Muscle layer of duodenum (tissue), 2 donors: ENCODE measurements around the gene TTF1.

Experiments
- H3K27ac ChIP-seq: one replicate; pipeline ENCODE4 v1.7.0; 2013; ENCODE audit warnings: mild to moderate bottlenecking, low read length
- H3K27me3 ChIP-seq: one replicate; pipeline ENCODE4 v1.7.0; 2013; ENCODE audit warnings: low read depth, mild to moderate bottlenecking, control low read depth, low read length
- H3K36me3 ChIP-seq, 2 donors: one replicate each; pipeline ENCODE4 v1.7.0; 2013; ENCODE audit warnings: low read length in 2 of 2, control low read depth in 1 of 2, mild to moderate bottlenecking in 1 of 2; ENCODE audit not compliant: insufficient read depth in 2 of 2, control insufficient read depth in 1 of 2
- H3K4me1 ChIP-seq, 2 donors: one replicate each; pipeline ENCODE4 v1.7.0; 2013; ENCODE audit warnings: low read length in 2 of 2, mild to moderate bottlenecking in 2 of 2, control low read depth in 1 of 2, moderate library complexity in 1 of 2; ENCODE audit not compliant: insufficient read depth in 2 of 2, control insufficient read depth in 1 of 2
- H3K4me3 ChIP-seq, 2 donors: one replicate each; pipeline ENCODE4 v1.7.0; 2013; ENCODE audit warnings: low read length in 2 of 2, low read depth in 1 of 2, mild to moderate bottlenecking in 1 of 2
- H3K9me3 ChIP-seq, 2 donors: one replicate each; pipeline ENCODE4 v1.7.0; 2013; ENCODE audit warnings: low read length in 2 of 2, control low read depth in 1 of 2, mild to moderate bottlenecking in 1 of 2; ENCODE audit not compliant: control insufficient read depth in 1 of 2
- donor health status: healthy.

TTF1 gene

GRCh38 chr9:132328580-132328979 lies 78.1 kb downstream of the TTF1 start:
- Histone ChIP-seq H3K9me3 (no peaks in the 10 kb centered on the region), H3K4me1 (no peaks in the 10 kb centered on the region), H3K27me3 (no peaks in the 10 kb centered on the region), H3K36me3 (peaks cover 62 to 66% of the 10 kb centered on the region in 2 donors), H3K27ac (no peak overlapping the region), H3K4me3 (no peak overlapping the region)

GRCh38 chr9:132327537-132327936 lies 79.1 kb downstream of the TTF1 start:
- Histone ChIP-seq H3K4me1 (no peaks in the 10 kb centered on the region), H3K9me3 (no peaks in the 10 kb centered on the region), H3K4me3 (no peak overlapping the region), H3K36me3 (peaks cover 58 to 60% of the 10 kb centered on the region in 2 donors), H3K27ac (no peak overlapping the region), H3K27me3 (no peaks in the 10 kb centered on the region)
